Ectodermal cell (in vitro differentiated cells): Measurements from ENCODE around the gene UBE2L6. TPM values are rescaled to one million over a fixed set of nuclear protein-coding genes. Genes with fewer than 3 reads are reported as not detected.

Source experiments
- H3K27ac ChIP-seq: 2 replicates; pipeline ENCODE4 v1.7.0; 2013; ENCODE audit warnings: mild to moderate bottlenecking, low read depth, low read length; ENCODE audit not compliant: insufficient read depth, poor library complexity, severe bottlenecking
- H3K27me3 ChIP-seq: 2 replicates; pipeline ENCODE4 v1.7.0; 2013; ENCODE audit warnings: mild to moderate bottlenecking, low read length; ENCODE audit not compliant: insufficient read depth, control insufficient read depth, poor library complexity, severe bottlenecking
- H3K36me3 ChIP-seq: one replicate; pipeline ENCODE4 v1.7.0; 2013; ENCODE audit warnings: low read length; ENCODE audit not compliant: control insufficient read depth, insufficient read depth
- H3K4me1 ChIP-seq: one replicate; pipeline ENCODE4 v1.7.0; 2013; ENCODE audit warnings: low read length; ENCODE audit not compliant: control insufficient read depth, insufficient read depth
- H3K4me3 ChIP-seq: 2 replicates; pipeline ENCODE4 v1.7.0; 2013; ENCODE audit warnings: low read depth, low read length, control low read depth; ENCODE audit not compliant: insufficient read depth
- H3K9me3 ChIP-seq: 2 replicates; pipeline ENCODE4 v1.7.0; 2013; ENCODE audit warnings: mild to moderate bottlenecking, low read length, moderate library complexity; ENCODE audit not compliant: control insufficient read depth
- WGBS, 2 experiments: methylation state at CpG; one replicate each; pipeline ENCODE4 v1.1.7; 2013; ENCODE audit warnings: missing lambda C conversion rate in 2 of 2; 5-methylcytosine and 5-hydroxymethylcytosine counted together
- polyA plus RNA-seq, 4 experiments: library from polyadenylated mRNA; stranded (reverse); fragments of 50-300 nt; gene quantifications; one replicate each; pipeline ENCODE4 v1.2.3, GENCODE V29; 2013

The UBE2L6 gene
- polyA plus RNA-seq (2013, experiment 1 of 4): 124 TPM
- 123 TPM for polyA plus RNA-seq (2013, experiment 2 of 4)
- 92.9 TPM for polyA plus RNA-seq (2013, experiment 3 of 4)
- polyA plus RNA-seq (2013, experiment 4 of 4): 98.7 TPM

- H3K36me3 ChIP-seq: no peaks in the 10 kb centered on the region
- no peaks in the 10 kb centered on the region for H3K27me3 ChIP-seq
- H3K4me3 ChIP-seq: peak within 1 kb of the TSS; percentile 82
- no peaks in the 10 kb centered on the region for H3K9me3 ChIP-seq
- WGBS, 2 experiments: 0% methylated on average over 89 to 92 of the region's 92 CpGs
- H3K27ac ChIP-seq: peak within 1 kb of the TSS; percentile 88
- peaks cover 17% of the 10 kb centered on the region for H3K4me1 ChIP-seq
Observed at GRCh38 chr11:57567515-57568329, at the start of gene UBE2L6. Gene UBE2L6, minus strand, starts transcription at chr11:57567672. Its CDS starts 61 bp downstream, at chr11:57567611.

- 90 to 96% methylated on average over 3 of the region's 3 CpGs for WGBS, 2 experiments
- H3K36me3 ChIP-seq: peaks cover 17% of the 10 kb centered on the region
- H3K4me3 ChIP-seq: no peak overlapping the region
Observed at GRCh38 chr11:57616595-57616994, 49.1 kb upstream of the UBE2L6 start.

GRCh38 chr11:57615308-57615707, 47.8 kb upstream of the UBE2L6 start:
- Histone ChIP-seq H3K27me3 (no peaks in the 10 kb centered on the region), H3K27ac (no peak overlapping the region), H3K4me1 (no peaks in the 10 kb centered on the region), H3K36me3 (peaks cover 22% of the 10 kb centered on the region), H3K9me3 (peaks cover 2% of the 10 kb centered on the region), H3K4me3 (no peak overlapping the region)
- WGBS, 2 experiments: 93 to 100% methylated on average over 1 of the region's 1 CpG

More at GRCh38 chr11:57616595-57616994, 49.1 kb upstream of the UBE2L6 start:
- Histone ChIP-seq H3K4me1 (no peaks in the 10 kb centered on the region), H3K27ac (no peak overlapping the region), H3K9me3 (peaks cover 2% of the 10 kb centered on the region), H3K27me3 (no peaks in the 10 kb centered on the region)

- no peak overlapping the region for H3K27ac ChIP-seq
- no peaks in the 10 kb centered on the region for H3K9me3 ChIP-seq
- H3K27me3 ChIP-seq: no peaks in the 10 kb centered on the region
- H3K36me3 ChIP-seq: peaks cover 22% of the 10 kb centered on the region
- H3K4me3 ChIP-seq: no peak overlapping the region
- H3K4me1 ChIP-seq: no peaks in the 10 kb centered on the region
- WGBS, 2 experiments: 81 to 83% methylated on average over 10 of the region's 10 CpGs
Observed at GRCh38 chr11:57614234-57614772, 46.8 kb upstream of the UBE2L6 start.

- 94% methylated on average over 4 of the region's 4 CpGs for WGBS, 2 experiments
- Histone ChIP-seq H3K4me3 (no peak overlapping the region), H3K27ac (no peak overlapping the region), H3K36me3 (peaks cover 33% of the 10 kb centered on the region), H3K27me3 (no peaks in the 10 kb centered on the region), H3K9me3 (no peaks in the 10 kb centered on the region), H3K4me1 (no peaks in the 10 kb centered on the region)
Observed at GRCh38 chr11:57610170-57610569, 42.7 kb upstream of the UBE2L6 start.

- Histone ChIP-seq H3K27ac (no peak overlapping the region), H3K36me3 (peaks cover 10% of the 10 kb centered on the region)
- 93% methylated on average over 5 of the region's 5 CpGs for WGBS, 2 experiments
Observed at GRCh38 chr11:57605028-57605420, 37.6 kb upstream of the UBE2L6 start.

GRCh38 chr11:57604296-57605027, 37.0 kb upstream of the UBE2L6 start:
- Histone ChIP-seq H3K4me1 (peaks cover 7% of the 10 kb centered on the region), H3K27me3 (no peaks in the 10 kb centered on the region), H3K9me3 (no peaks in the 10 kb centered on the region), H3K27ac (no peak overlapping the region), H3K4me3 (no peak overlapping the region), H3K36me3 (peaks cover 10% of the 10 kb centered on the region)
- 81 to 89% methylated on average over 7 to 8 of the region's 8 CpGs for WGBS, 2 experiments

More at GRCh38 chr11:57605028-57605420, 37.6 kb upstream of the UBE2L6 start:
- Histone ChIP-seq H3K9me3 (no peaks in the 10 kb centered on the region), H3K27me3 (no peaks in the 10 kb centered on the region), H3K4me3 (no peak overlapping the region), H3K4me1 (peaks cover 4% of the 10 kb centered on the region)

GRCh38 chr11:57601297-57601696, 33.8 kb upstream of the UBE2L6 start:
- no peaks in the 10 kb centered on the region for H3K36me3 ChIP-seq
- WGBS, 2 experiments: 80 to 88% methylated on average over 3 of the region's 3 CpGs
- peaks cover 19% of the 10 kb centered on the region for H3K4me1 ChIP-seq
- no peaks in the 10 kb centered on the region for H3K9me3 ChIP-seq
- no peak overlapping the region for H3K27ac ChIP-seq
- no peak overlapping the region for H3K4me3 ChIP-seq
- H3K27me3 ChIP-seq: no peaks in the 10 kb centered on the region

GRCh38 chr11:57599381-57599780, 31.9 kb upstream of the UBE2L6 start:
- H3K4me3 ChIP-seq: no peak overlapping the region

GRCh38 chr11:57598831-57599155, 31.3 kb upstream of the UBE2L6 start:
- Histone ChIP-seq H3K27me3 (no peaks in the 10 kb centered on the region), H3K4me1 (peaks cover 29% of the 10 kb centered on the region), H3K36me3 (no peaks in the 10 kb centered on the region), H3K27ac (peak overlapping the region; percentile 96), H3K9me3 (no peaks in the 10 kb centered on the region), H3K4me3 (peak overlapping the region; percentile 44)
- 72 to 77% methylated on average over 5 of the region's 5 CpGs for WGBS, 2 experiments

More at GRCh38 chr11:57599381-57599780, 31.9 kb upstream of the UBE2L6 start:
- H3K27ac ChIP-seq: no peak overlapping the region
- H3K4me1 ChIP-seq: peaks cover 28% of the 10 kb centered on the region
- H3K9me3 ChIP-seq: no peaks in the 10 kb centered on the region
- H3K27me3 ChIP-seq: no peaks in the 10 kb centered on the region
- 74% methylated on average over 2 of the region's 2 CpGs for WGBS, 2 experiments
- no peaks in the 10 kb centered on the region for H3K36me3 ChIP-seq
